CD8-positive, alpha-beta memory T cell (primary cell): ENCODE measurements around the gene PODXL. TPM values are rescaled to one million over a fixed set of nuclear protein-coding genes. Genes with fewer than 3 reads are reported as not detected.

ENCODE experiments used
- CTCF ChIA-PET: fragments of 350-600 bp; sonication (Branson Sonifier 250); formaldehyde crosslinking; loops from one replicate; lab custom pipeline; 2021; ENCODE audit warnings: antibody characterized with exemption; lab: Charles Lee
- POLR2A ChIA-PET: fragments of 350-600 bp; sonication (Branson Sonifier 250); formaldehyde crosslinking; loops from one replicate; lab custom pipeline; 2021; ENCODE audit warnings: antibody characterized with exemption; lab: Charles Lee
- DNase-seq, 5 donors: peaks; one replicate each; pipeline versions ENCODE4 v3.0.0 to v3.0.0-alpha.2; 2020 to 2022; ENCODE audit warnings: mixed read lengths in 1 of 5
- H3K27ac ChIP-seq: one replicate; pipeline ENCODE4 v1.7.0; 2013; ENCODE audit warnings: low read depth, mild to moderate bottlenecking, low read length, moderate library complexity
- H3K27me3 ChIP-seq: 2 replicates; pipeline ENCODE4 v1.7.0; 2013; ENCODE audit warnings: low read length, mild to moderate bottlenecking; ENCODE audit not compliant: insufficient read depth, poor library complexity, severe bottlenecking
- H3K36me3 ChIP-seq: 2 replicates; pipeline ENCODE4 v1.7.0; 2013; ENCODE audit warnings: mild to moderate bottlenecking, low read length, moderate library complexity; ENCODE audit not compliant: insufficient read depth
- H3K4me1 ChIP-seq: 2 replicates; pipeline ENCODE4 v1.7.0; 2013; ENCODE audit warnings: mild to moderate bottlenecking, low read length, moderate library complexity; ENCODE audit not compliant: insufficient read depth
- H3K4me3 ChIP-seq: 2 replicates; pipeline ENCODE4 v1.7.0; 2013; ENCODE audit warnings: mild to moderate bottlenecking, low read length
- H3K9me3 ChIP-seq: 2 replicates; pipeline ENCODE4 v1.7.0; 2013; ENCODE audit warnings: mild to moderate bottlenecking, low read length
- H3K27ac Mint-ChIP-seq, 8 donors: one replicate each; pipeline ENCODE4 v1.8.0; 2020 to 2021; ENCODE audit warnings: mixed read lengths in 8 of 8, mild to moderate bottlenecking in 6 of 8, inconsistent platforms in 3 of 8, moderate library complexity in 3 of 8
- H3K27me3 Mint-ChIP-seq, 2 donors: one replicate each; pipeline ENCODE4 v1.8.0; 2020 to 2021; ENCODE audit warnings: mixed read lengths in 2 of 2, mild to moderate bottlenecking in 1 of 2, moderate library complexity in 1 of 2
- H3K36me3 Mint-ChIP-seq, 3 donors: one replicate each; pipeline ENCODE4 v1.8.0; 2020 to 2021; ENCODE audit warnings: mixed read lengths in 3 of 3, inconsistent platforms in 1 of 3, mild to moderate bottlenecking in 1 of 3
- H3K4me1 Mint-ChIP-seq, 3 donors: one replicate each; pipeline ENCODE4 v1.8.0; 2020 to 2021; ENCODE audit warnings: mixed read lengths in 3 of 3, inconsistent platforms in 1 of 3, mild to moderate bottlenecking in 1 of 3
- H3K4me3 Mint-ChIP-seq, 7 donors: one replicate each; pipeline ENCODE4 v1.8.0; 2020 to 2021; ENCODE audit warnings: mixed read lengths in 7 of 7, mild to moderate bottlenecking in 6 of 7, moderate library complexity in 4 of 7, inconsistent platforms in 2 of 7
- H3K9me3 Mint-ChIP-seq, 5 donors: one replicate each; pipeline ENCODE4 v1.8.0; 2020 to 2022; ENCODE audit warnings: mixed read lengths in 5 of 5, mild to moderate bottlenecking in 3 of 5, moderate library complexity in 2 of 5, inconsistent platforms in 1 of 5
- polyA plus RNA-seq: library from polyadenylated mRNA; unstranded; fragments of 300-500 nt; fragmentation: Illumina TruSeq; gene quantifications from one replicate; pipeline ENCODE4 v1.2.3, GENCODE V29; 2021
- total RNA-seq, 2 experiments: library from RNA; stranded (reverse); gene quantifications; one replicate each; pipeline ENCODE4 v1.2.3, GENCODE V29; 2021

PODXL gene
- total and polyA plus RNA-seq, 3 experiments from 2014 or later, result 0.62 to 1.2 (median 1.2) TPM

- Histone ChIP-seq H3K27me3 (no peaks in the 10 kb centered on the region), H3K36me3 (no peaks in the 10 kb centered on the region), H3K4me1 (no peaks in the 10 kb centered on the region), H3K27ac (no peak overlapping the region), H3K9me3 (no peaks in the 10 kb centered on the region), H3K4me3 (no peak overlapping the region)
- DNase-seq, result no peak
- peaks cover 0 to 4% (median 0%) of the 10 kb centered on the region in 3 donors for H3K36me3 Mint-ChIP-seq
- H3K4me1 Mint-ChIP-seq, result no peaks in the 10 kb centered on the region
- ChIA-PET CTCF (no interaction called here), POLR2A (no interaction called here)
- H3K9me3 Mint-ChIP-seq, result no peaks in the 10 kb centered on the region
- H3K27ac Mint-ChIP-seq, result no peak overlapping the region
- H3K27me3 Mint-ChIP-seq, result peaks cover 6 to 7% of the 10 kb centered on the region in 2 donors
- H3K4me3 Mint-ChIP-seq, result no peak overlapping the region
Observed at GRCh38 chr7:131532570-131533091, 23.8 kb downstream of the PODXL start.

GRCh38 chr7:131530137-131530536, 26.3 kb downstream of the PODXL start:
- H3K4me3 ChIP-seq, result no peak overlapping the region
- peaks cover 7 to 10% of the 10 kb centered on the region in 2 donors for H3K27me3 Mint-ChIP-seq
- no peak for DNase-seq
- no peak overlapping the region for H3K27ac ChIP-seq
- H3K9me3 Mint-ChIP-seq, result no peaks in the 10 kb centered on the region
- H3K36me3 ChIP-seq, result no peaks in the 10 kb centered on the region
- no peaks in the 10 kb centered on the region for H3K27me3 ChIP-seq
- ChIA-PET POLR2A (no interaction called here), CTCF (no interaction called here)
- H3K9me3 ChIP-seq, result no peaks in the 10 kb centered on the region
- no peaks in the 10 kb centered on the region for H3K4me1 ChIP-seq
- peaks cover 0 to 4% (median 0%) of the 10 kb centered on the region in 3 donors for H3K36me3 Mint-ChIP-seq
- peak overlapping the region in 1 of 7 donors; percentile 15 for H3K4me3 Mint-ChIP-seq
- no peak overlapping the region for H3K27ac Mint-ChIP-seq
- H3K4me1 Mint-ChIP-seq, result no peaks in the 10 kb centered on the region

GRCh38 chr7:131529617-131530016, 26.8 kb downstream of the PODXL start:
- Mint-ChIP-seq H3K9me3 (no peaks in the 10 kb centered on the region), H3K27ac (no peak overlapping the region), H3K4me1 (no peaks in the 10 kb centered on the region), H3K4me3 (no peak overlapping the region), H3K36me3 (peaks cover 0 to 4% (median 0%) of the 10 kb centered on the region in 3 donors), H3K27me3 (peaks cover 7 to 10% of the 10 kb centered on the region in 2 donors)
- H3K4me3 ChIP-seq, result no peak overlapping the region
- DNase-seq, result no peak
- H3K4me1 ChIP-seq, result no peaks in the 10 kb centered on the region
- ChIA-PET CTCF (no interaction called here), POLR2A (no interaction called here)
- H3K9me3 ChIP-seq, result no peaks in the 10 kb centered on the region
- H3K27ac ChIP-seq, result no peak overlapping the region
- no peaks in the 10 kb centered on the region for H3K27me3 ChIP-seq
- no peaks in the 10 kb centered on the region for H3K36me3 ChIP-seq

GRCh38 chr7:131529179-131529578, 27.2 kb downstream of the PODXL start:
- Histone ChIP-seq H3K27ac (no peak overlapping the region), H3K4me3 (no peak overlapping the region), H3K4me1 (no peaks in the 10 kb centered on the region), H3K36me3 (no peaks in the 10 kb centered on the region), H3K9me3 (no peaks in the 10 kb centered on the region), H3K27me3 (no peaks in the 10 kb centered on the region)
- Mint-ChIP-seq H3K4me3 (no peak overlapping the region), H3K36me3 (peaks cover 0 to 4% (median 0%) of the 10 kb centered on the region in 3 donors), H3K4me1 (no peaks in the 10 kb centered on the region), H3K27ac (peak overlapping the region in 1 of 8 donors; percentile 9), H3K27me3 (peaks cover 7 to 10% of the 10 kb centered on the region in 2 donors), H3K9me3 (no peaks in the 10 kb centered on the region)
- ChIA-PET POLR2A (no interaction called here), CTCF (no interaction called here)
- no peak for DNase-seq

GRCh38 chr7:131527456-131527855, 29.0 kb downstream of the PODXL start:
- no peak for DNase-seq
- Histone ChIP-seq H3K4me1 (no peaks in the 10 kb centered on the region), H3K9me3 (no peaks in the 10 kb centered on the region), H3K27ac (no peak overlapping the region), H3K4me3 (no peak overlapping the region), H3K36me3 (no peaks in the 10 kb centered on the region), H3K27me3 (no peaks in the 10 kb centered on the region)
- H3K36me3 Mint-ChIP-seq, result peaks cover 0 to 3% (median 2%) of the 10 kb centered on the region in 3 donors
- CTCF ChIA-PET, result interaction anchor here (1.0 kb wide), 1 partner anchor 19 kb away, joined by 4 read pairs; no protein-coding TSS in a partner anchor
- peaks cover 6 to 8% (median 8%) of the 10 kb centered on the region in 3 donors for H3K4me1 Mint-ChIP-seq
- peaks cover 7 to 10% of the 10 kb centered on the region in 2 donors for H3K27me3 Mint-ChIP-seq
- no peak overlapping the region for H3K4me3 Mint-ChIP-seq
- no peak overlapping the region for H3K27ac Mint-ChIP-seq
- POLR2A ChIA-PET, result no interaction called here
- no peaks in the 10 kb centered on the region for H3K9me3 Mint-ChIP-seq

GRCh38 chr7:131525820-131526219, 30.6 kb downstream of the PODXL start:
- Mint-ChIP-seq H3K9me3 (no peaks in the 10 kb centered on the region), H3K4me3 (no peak overlapping the region), H3K4me1 (peaks cover 7 to 18% (median 15%) of the 10 kb centered on the region in 3 donors), H3K27ac (peak overlapping the region in 2 of 8 donors; percentile 11 to 51), H3K27me3 (peaks cover 3 to 10% of the 10 kb centered on the region in 2 donors), H3K36me3 (peaks cover 0 to 3% (median 2%) of the 10 kb centered on the region in 3 donors)
- ChIA-PET CTCF (interaction anchor here (0.9 kb wide), 1 partner anchor 19 kb away, joined by 3 read pairs; no protein-coding TSS in a partner anchor), POLR2A (no interaction called here)
- Histone ChIP-seq H3K4me3 (no peak overlapping the region), H3K36me3 (no peaks in the 10 kb centered on the region), H3K27me3 (no peaks in the 10 kb centered on the region), H3K4me1 (no peaks in the 10 kb centered on the region), H3K9me3 (no peaks in the 10 kb centered on the region), H3K27ac (no peak overlapping the region)
- DNase-seq, result no peak

GRCh38 chr7:131524703-131525102, 31.7 kb downstream of the PODXL start:
- peaks cover 6 to 10% of the 10 kb centered on the region in 2 donors for H3K27me3 Mint-ChIP-seq
- Histone ChIP-seq H3K4me1 (no peaks in the 10 kb centered on the region), H3K27me3 (no peaks in the 10 kb centered on the region), H3K36me3 (no peaks in the 10 kb centered on the region), H3K4me3 (no peak overlapping the region), H3K27ac (no peak overlapping the region), H3K9me3 (no peaks in the 10 kb centered on the region)
- POLR2A ChIA-PET, result no interaction called here
- H3K27ac Mint-ChIP-seq, result no peak overlapping the region
- CTCF ChIA-PET, result no interaction called here
- no peak overlapping the region for H3K4me3 Mint-ChIP-seq
- peaks cover 7 to 18% (median 15%) of the 10 kb centered on the region in 3 donors for H3K4me1 Mint-ChIP-seq
- DNase-seq, result no peak
- peaks cover 0 to 3% (median 2%) of the 10 kb centered on the region in 3 donors for H3K36me3 Mint-ChIP-seq
- H3K9me3 Mint-ChIP-seq, result no peaks in the 10 kb centered on the region

GRCh38 chr7:131524115-131524514, 32.3 kb downstream of the PODXL start:
- Histone ChIP-seq H3K4me1 (no peaks in the 10 kb centered on the region), H3K4me3 (no peak overlapping the region), H3K36me3 (no peaks in the 10 kb centered on the region), H3K27ac (no peak overlapping the region), H3K27me3 (no peaks in the 10 kb centered on the region), H3K9me3 (no peaks in the 10 kb centered on the region)
- Mint-ChIP-seq H3K27ac (peak overlapping the region in 1 of 8 donors; percentile 14), H3K4me3 (no peak overlapping the region), H3K36me3 (peaks cover 0 to 3% (median 2%) of the 10 kb centered on the region in 3 donors), H3K4me1 (peaks cover 7 to 18% (median 15%) of the 10 kb centered on the region in 3 donors), H3K27me3 (peaks cover 7 to 12% of the 10 kb centered on the region in 2 donors), H3K9me3 (no peaks in the 10 kb centered on the region)
- DNase-seq, result no peak
- POLR2A ChIA-PET, result no interaction called here
- CTCF ChIA-PET, result no interaction called here
